Activated CD4-positive, alpha-beta memory T cell treated with anti-CD3 and anti-CD28 coated beads for 36 hours (primary cell): ENCODE results near the gene PDGFRA. TPM values are rescaled to one million over a fixed set of nuclear protein-coding genes. Genes with fewer than 3 reads are reported as not detected.

Experiments
- CTCF ChIA-PET: fragments of 350-600 bp; sonication (Branson Sonifier 250); formaldehyde crosslinking; loops from one replicate; lab custom pipeline; 2021; ENCODE audit warnings: antibody characterized with exemption, inconsistent platforms; lab: Charles Lee
- POLR2A ChIA-PET: fragments of 350-600 bp; sonication (Branson Sonifier 250); formaldehyde crosslinking; loops from one replicate; lab custom pipeline; 2021; ENCODE audit warnings: antibody characterized with exemption; lab: Charles Lee
- DNase-seq: peaks from one replicate; pipeline ENCODE4 v3.0.0-alpha.2; 2020
- H3K27ac Mint-ChIP-seq: one replicate; pipeline ENCODE4 v1.8.0; 2021; ENCODE audit warnings: mixed read lengths
- H3K27me3 Mint-ChIP-seq: one replicate; pipeline ENCODE4 v1.8.0; 2021; ENCODE audit warnings: mixed read lengths
- H3K36me3 Mint-ChIP-seq: one replicate; pipeline ENCODE4 v1.8.0; 2021; ENCODE audit warnings: mixed read lengths
- H3K4me1 Mint-ChIP-seq: one replicate; pipeline ENCODE4 v1.8.0; 2021; ENCODE audit warnings: low read depth, mixed read lengths
- H3K4me3 Mint-ChIP-seq: one replicate; pipeline ENCODE4 v1.8.0; 2021; ENCODE audit warnings: mild to moderate bottlenecking, mixed read lengths
- H3K9me3 Mint-ChIP-seq: one replicate; pipeline ENCODE4 v1.8.0; 2021; ENCODE audit warnings: mixed read lengths
- intact Hi-C: fragments of 100-400 bp; cut with micrococcal nuclease; formaldehyde crosslinking; loops from one replicate; pipeline ENCODE4 v1.15.1; 2023
- total RNA-seq, 2 experiments: library from RNA; stranded (reverse); gene quantifications; one replicate each; pipeline ENCODE4 v1.2.3, GENCODE V29; 2021

The PDGFRA gene
- total RNA-seq, 2 experiments from 2014 or later = not detected

GRCh38 chr4:54272051-54272450, 43.0 kb downstream of the PDGFRA start:
- Mint-ChIP-seq H3K27ac (no peak overlapping the region), H3K4me3 (no peak overlapping the region), H3K9me3 (no peaks in the 10 kb centered on the region), H3K36me3 (no peaks in the 10 kb centered on the region), H3K4me1 (no peaks in the 10 kb centered on the region), H3K27me3 (peaks cover 31% of the 10 kb centered on the region)
- ChIA-PET CTCF (no interaction called here), POLR2A (no interaction called here)
- intact Hi-C loops = no loop called here
- no peak for DNase-seq

- DNase-seq = no peak
- Mint-ChIP-seq H3K9me3 (no peaks in the 10 kb centered on the region), H3K27me3 (peaks cover 37% of the 10 kb centered on the region), H3K4me3 (no peak overlapping the region), H3K36me3 (no peaks in the 10 kb centered on the region), H3K4me1 (peaks cover 2% of the 10 kb centered on the region), H3K27ac (no peak overlapping the region)
- ChIA-PET POLR2A (no interaction called here), CTCF (no interaction called here)
- intact Hi-C loops = no loop called here
Measured at GRCh38 chr4:54274264-54274663, 45.2 kb downstream of the PDGFRA start.

GRCh38 chr4:54274795-54275665, 45.9 kb downstream of the PDGFRA start:
- no peaks in the 10 kb centered on the region for H3K36me3 Mint-ChIP-seq
- POLR2A ChIA-PET = no interaction called here
- intact Hi-C loops = loop anchor here (1.0 kb wide), 1 partner anchor 40 kb away; no protein-coding TSS in a partner anchor
- no peak for DNase-seq
- no peak overlapping the region for H3K27ac Mint-ChIP-seq
- CTCF ChIA-PET = no interaction called here
- H3K4me1 Mint-ChIP-seq = peaks cover 2% of the 10 kb centered on the region
- no peak overlapping the region for H3K4me3 Mint-ChIP-seq
- H3K9me3 Mint-ChIP-seq = no peaks in the 10 kb centered on the region
- peaks cover 36% of the 10 kb centered on the region for H3K27me3 Mint-ChIP-seq

GRCh38 chr4:54276641-54277430, 47.7 kb downstream of the PDGFRA start:
- POLR2A ChIA-PET = no interaction called here
- H3K36me3 Mint-ChIP-seq = no peaks in the 10 kb centered on the region
- CTCF ChIA-PET = no interaction called here
- H3K27ac Mint-ChIP-seq = no peak overlapping the region
- H3K9me3 Mint-ChIP-seq = no peaks in the 10 kb centered on the region
- intact Hi-C loops = no loop called here
- H3K4me1 Mint-ChIP-seq = peaks cover 2% of the 10 kb centered on the region
- peak; percentile 9 for DNase-seq
- H3K4me3 Mint-ChIP-seq = no peak overlapping the region
- peaks cover 39% of the 10 kb centered on the region for H3K27me3 Mint-ChIP-seq

- ChIA-PET POLR2A (no interaction called here), CTCF (interaction anchor here (1.4 kb wide), 1 partner anchor 11 kb away, joined by 3 read pairs; no protein-coding TSS in a partner anchor)
- no peaks in the 10 kb centered on the region for H3K36me3 Mint-ChIP-seq
- peaks cover 35% of the 10 kb centered on the region for H3K27me3 Mint-ChIP-seq
- no peak overlapping the region for H3K4me3 Mint-ChIP-seq
- no peak overlapping the region for H3K27ac Mint-ChIP-seq
- intact Hi-C loops = no loop called here
- H3K9me3 Mint-ChIP-seq = peaks cover 4% of the 10 kb centered on the region
- DNase-seq = no peak
- peaks cover 2% of the 10 kb centered on the region for H3K4me1 Mint-ChIP-seq
Measured at GRCh38 chr4:54277691-54278090, 48.6 kb downstream of the PDGFRA start.

- Mint-ChIP-seq H3K4me3 (no peak overlapping the region), H3K27ac (no peak overlapping the region), H3K4me1 (peaks cover 2% of the 10 kb centered on the region), H3K36me3 (no peaks in the 10 kb centered on the region), H3K27me3 (peaks cover 32% of the 10 kb centered on the region), H3K9me3 (peaks cover 4% of the 10 kb centered on the region)
- POLR2A ChIA-PET = no interaction called here
- no peak for DNase-seq
- intact Hi-C loops = no loop called here
- CTCF ChIA-PET = interaction anchor here (1.4 kb wide), 1 partner anchor 11 kb away, joined by 3 read pairs; no protein-coding TSS in a partner anchor
Measured at GRCh38 chr4:54278216-54278615, 49.1 kb downstream of the PDGFRA start.

- CTCF ChIA-PET = no interaction called here
- H3K4me3 Mint-ChIP-seq = no peak overlapping the region
- intact Hi-C loops = no loop called here
- no peaks in the 10 kb centered on the region for H3K36me3 Mint-ChIP-seq
- peaks cover 15% of the 10 kb centered on the region for H3K27me3 Mint-ChIP-seq
- POLR2A ChIA-PET = no interaction called here
- H3K4me1 Mint-ChIP-seq = peaks cover 2% of the 10 kb centered on the region
- H3K27ac Mint-ChIP-seq = no peak overlapping the region
- no peak for DNase-seq
- peaks cover 21% of the 10 kb centered on the region for H3K9me3 Mint-ChIP-seq
Measured at GRCh38 chr4:54281054-54281766, 52.1 kb downstream of the PDGFRA start.

- ChIA-PET CTCF (no interaction called here), POLR2A (no interaction called here)
- H3K27ac Mint-ChIP-seq = no peak overlapping the region
- no peak overlapping the region for H3K4me3 Mint-ChIP-seq
- DNase-seq = no peak
- peaks cover 5% of the 10 kb centered on the region for H3K27me3 Mint-ChIP-seq
- H3K4me1 Mint-ChIP-seq = no peaks in the 10 kb centered on the region
- intact Hi-C loops = no loop called here
- H3K36me3 Mint-ChIP-seq = no peaks in the 10 kb centered on the region
- peaks cover 21% of the 10 kb centered on the region for H3K9me3 Mint-ChIP-seq
Measured at GRCh38 chr4:54282837-54283236, 53.7 kb downstream of the PDGFRA start.

- ChIA-PET CTCF (no interaction called here), POLR2A (no interaction called here)
- no peak overlapping the region for H3K4me3 Mint-ChIP-seq
- H3K27me3 Mint-ChIP-seq = peaks cover 4% of the 10 kb centered on the region
- DNase-seq = no peak
- H3K9me3 Mint-ChIP-seq = peaks cover 7% of the 10 kb centered on the region
- no peaks in the 10 kb centered on the region for H3K4me1 Mint-ChIP-seq
- H3K36me3 Mint-ChIP-seq = no peaks in the 10 kb centered on the region
- intact Hi-C loops = no loop called here
- no peak overlapping the region for H3K27ac Mint-ChIP-seq
Measured at GRCh38 chr4:54289316-54289715, 60.2 kb downstream of the PDGFRA start.

- no peak overlapping the region for H3K4me3 Mint-ChIP-seq
- CTCF ChIA-PET = no interaction called here
- H3K27me3 Mint-ChIP-seq = peaks cover 3% of the 10 kb centered on the region
- DNase-seq = no peak
- no peaks in the 10 kb centered on the region for H3K36me3 Mint-ChIP-seq
- POLR2A ChIA-PET = no interaction called here
- no peaks in the 10 kb centered on the region for H3K4me1 Mint-ChIP-seq
- intact Hi-C loops = no loop called here
- no peaks in the 10 kb centered on the region for H3K9me3 Mint-ChIP-seq
- no peak overlapping the region for H3K27ac Mint-ChIP-seq
Measured at GRCh38 chr4:54290980-54291379, 61.9 kb downstream of the PDGFRA start.

- ChIA-PET POLR2A (no interaction called here), CTCF (no interaction called here)
- no peak overlapping the region for H3K27ac Mint-ChIP-seq
- no peak overlapping the region for H3K4me3 Mint-ChIP-seq
- DNase-seq = no peak
- H3K36me3 Mint-ChIP-seq = no peaks in the 10 kb centered on the region
- intact Hi-C loops = no loop called here
- H3K27me3 Mint-ChIP-seq = peaks cover 6% of the 10 kb centered on the region
- H3K4me1 Mint-ChIP-seq = no peaks in the 10 kb centered on the region
- H3K9me3 Mint-ChIP-seq = no peaks in the 10 kb centered on the region
Measured at GRCh38 chr4:54296548-54297203, 67.6 kb downstream of the PDGFRA start.
